OCI-LY3 (cell line): ENCODE results near the gene MUC4.
A peak's percentile ranks its signal among the peaks of the same experiment; 100 is the strongest.

Experiments used
- EZH2phosphoT487 ChIP-seq: fragments of 200-600 bp; shearing (Covaris generic); IDR thresholded peaks from 2 replicates; pipeline ENCODE4 v1.6.1; 2018; ENCODE audit warnings: antibody characterized with exemption, mixed run types, low read depth
- TF ChIP-seq, protein P1 (sequence below): fragments of 200-600, 300-600 bp; sonication (generic); IDR thresholded peaks from 2 replicates; pipeline ENCODE4 v1.5.1; 2014; ENCODE audit warnings: antibody characterized with exemption, low read length, low read depth

DNA sequence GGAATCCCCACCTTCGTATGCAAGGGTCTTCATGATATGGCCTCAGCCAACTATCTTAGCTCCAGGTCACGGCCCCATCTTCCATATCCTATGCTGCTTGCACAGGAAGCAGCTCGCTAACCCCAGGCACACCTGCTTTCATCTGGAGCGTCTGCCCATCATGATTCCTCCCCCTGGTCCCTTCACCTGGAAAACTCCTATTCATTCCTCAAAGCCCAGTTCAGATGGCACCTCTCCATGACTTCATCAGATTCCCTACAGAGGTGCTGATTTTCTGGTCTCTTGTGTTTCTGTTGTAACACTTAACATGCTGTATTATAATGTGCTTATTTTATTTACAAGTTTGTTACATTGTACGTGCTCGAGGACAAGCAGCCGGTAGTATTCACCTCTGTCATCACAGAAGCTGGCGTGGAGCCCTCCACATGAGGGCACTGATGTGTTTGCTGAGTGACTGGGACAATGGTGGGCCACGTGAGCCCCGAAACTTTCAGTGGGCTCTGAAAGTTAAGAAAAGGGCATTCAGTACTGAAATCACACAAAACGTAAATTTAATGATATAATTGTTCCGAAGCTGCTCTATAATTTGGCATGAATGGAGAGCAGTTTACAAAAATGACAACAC, 74.8 kb downstream of the MUC4 start:
- TF ChIP-seq, protein P1, sequence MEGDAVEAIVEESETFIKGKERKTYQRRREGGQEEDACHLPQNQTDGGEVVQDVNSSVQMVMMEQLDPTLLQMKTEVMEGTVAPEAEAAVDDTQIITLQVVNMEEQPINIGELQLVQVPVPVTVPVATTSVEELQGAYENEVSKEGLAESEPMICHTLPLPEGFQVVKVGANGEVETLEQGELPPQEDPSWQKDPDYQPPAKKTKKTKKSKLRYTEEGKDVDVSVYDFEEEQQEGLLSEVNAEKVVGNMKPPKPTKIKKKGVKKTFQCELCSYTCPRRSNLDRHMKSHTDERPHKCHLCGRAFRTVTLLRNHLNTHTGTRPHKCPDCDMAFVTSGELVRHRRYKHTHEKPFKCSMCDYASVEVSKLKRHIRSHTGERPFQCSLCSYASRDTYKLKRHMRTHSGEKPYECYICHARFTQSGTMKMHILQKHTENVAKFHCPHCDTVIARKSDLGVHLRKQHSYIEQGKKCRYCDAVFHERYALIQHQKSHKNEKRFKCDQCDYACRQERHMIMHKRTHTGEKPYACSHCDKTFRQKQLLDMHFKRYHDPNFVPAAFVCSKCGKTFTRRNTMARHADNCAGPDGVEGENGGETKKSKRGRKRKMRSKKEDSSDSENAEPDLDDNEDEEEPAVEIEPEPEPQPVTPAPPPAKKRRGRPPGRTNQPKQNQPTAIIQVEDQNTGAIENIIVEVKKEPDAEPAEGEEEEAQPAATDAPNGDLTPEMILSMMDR = peak; percentile 19; the same call in 1 of the 2 replicates
- TF ChIP-seq EZH2phosphoT487 = no peak
